ENCODE data around the gene EPHA7. TPM values are rescaled to one million over a fixed set of nuclear protein-coding genes. Genes with fewer than 3 reads are reported as not detected.

EPHA7 gene
- total and polyA plus RNA-seq, 2 donors (not counting 1 experiment from before 2014, with no cell fraction given): under 0.01 to 0.03 TPM

- Histone ChIP-seq H3K79me2 (ENCODE audit: control insufficient read depth, insufficient read depth, low read length) (no peaks in the 10 kb centered on the region), H3K36me3 (ENCODE audit: control insufficient read depth, insufficient read depth, low read length) (no peaks in the 10 kb centered on the region), H3K4me1 (ENCODE audit: control insufficient read depth, extremely low read depth, insufficient read depth, low read length) (no peaks in the 10 kb centered on the region), H3K4me2 (ENCODE audit: extremely low read depth, insufficient read depth, low read length) (no peak overlapping the region), H3K9ac (ENCODE audit: insufficient read depth, low read length) (no peak overlapping the region), H3K9me3 (ENCODE audit: control insufficient read depth, insufficient read depth, low read depth, low read length) (no peaks in the 10 kb centered on the region), H2AFZ (ENCODE audit: low read length) (no peak overlapping the region), H4K20me1 (ENCODE audit: control insufficient read depth, extremely low read depth, insufficient read depth, low read length) (no peaks in the 10 kb centered on the region), H3K27ac (ENCODE audit: insufficient read depth, low read length) (no peak overlapping the region), H3K4me3 (replicated peaks in 1 of 4; ENCODE audit: control extremely low read depth in 1 of 4, insufficient read depth in 1 of 4, low read depth in 3 of 4, low read length in 4 of 4) (no peak overlapping the region), H3K27me3 (ENCODE audit: control insufficient read depth, insufficient read depth, low read length) (no peaks in the 10 kb centered on the region)
- TF ChIP-seq, protein P1, sequence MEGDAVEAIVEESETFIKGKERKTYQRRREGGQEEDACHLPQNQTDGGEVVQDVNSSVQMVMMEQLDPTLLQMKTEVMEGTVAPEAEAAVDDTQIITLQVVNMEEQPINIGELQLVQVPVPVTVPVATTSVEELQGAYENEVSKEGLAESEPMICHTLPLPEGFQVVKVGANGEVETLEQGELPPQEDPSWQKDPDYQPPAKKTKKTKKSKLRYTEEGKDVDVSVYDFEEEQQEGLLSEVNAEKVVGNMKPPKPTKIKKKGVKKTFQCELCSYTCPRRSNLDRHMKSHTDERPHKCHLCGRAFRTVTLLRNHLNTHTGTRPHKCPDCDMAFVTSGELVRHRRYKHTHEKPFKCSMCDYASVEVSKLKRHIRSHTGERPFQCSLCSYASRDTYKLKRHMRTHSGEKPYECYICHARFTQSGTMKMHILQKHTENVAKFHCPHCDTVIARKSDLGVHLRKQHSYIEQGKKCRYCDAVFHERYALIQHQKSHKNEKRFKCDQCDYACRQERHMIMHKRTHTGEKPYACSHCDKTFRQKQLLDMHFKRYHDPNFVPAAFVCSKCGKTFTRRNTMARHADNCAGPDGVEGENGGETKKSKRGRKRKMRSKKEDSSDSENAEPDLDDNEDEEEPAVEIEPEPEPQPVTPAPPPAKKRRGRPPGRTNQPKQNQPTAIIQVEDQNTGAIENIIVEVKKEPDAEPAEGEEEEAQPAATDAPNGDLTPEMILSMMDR (conservative IDR thresholded peaks at IDR 0.05 in 1 of 2, IDR thresholded peaks at IDR 0.05 in 1 of 2; ENCODE audit: low read depth in 1 of 2, low read length in 2 of 2): no peak
- no peak for TF ChIP-seq EZH2 (IDR thresholded peaks at IDR 0.05; ENCODE audit: low read length, missing control alignments)
- no peak for DNase-seq (ENCODE audit: low read depth in 2 of 2)
These were observed 68.1 kb downstream of the EPHA7 start for GRCh38 chr6:93351222-93351621.

- Histone ChIP-seq H3K9ac (ENCODE audit: insufficient read depth, low read length) (no peak overlapping the region), H3K27ac (ENCODE audit: insufficient read depth, low read length) (no peak overlapping the region), H3K27me3 (ENCODE audit: control insufficient read depth, insufficient read depth, low read length) (no peaks in the 10 kb centered on the region), H3K79me2 (ENCODE audit: control insufficient read depth, insufficient read depth, low read length) (no peaks in the 10 kb centered on the region), H3K4me3 (replicated peaks in 1 of 4; ENCODE audit: control extremely low read depth in 1 of 4, insufficient read depth in 1 of 4, low read depth in 3 of 4, low read length in 4 of 4) (no peak overlapping the region), H3K4me2 (ENCODE audit: extremely low read depth, insufficient read depth, low read length) (no peak overlapping the region), H2AFZ (ENCODE audit: low read length) (no peak overlapping the region), H4K20me1 (ENCODE audit: control insufficient read depth, extremely low read depth, insufficient read depth, low read length) (no peaks in the 10 kb centered on the region), H3K4me1 (ENCODE audit: control insufficient read depth, extremely low read depth, insufficient read depth, low read length) (no peaks in the 10 kb centered on the region), H3K36me3 (ENCODE audit: control insufficient read depth, insufficient read depth, low read length) (no peaks in the 10 kb centered on the region), H3K9me3 (ENCODE audit: control insufficient read depth, insufficient read depth, low read depth, low read length) (no peaks in the 10 kb centered on the region)
- TF ChIP-seq EZH2 (IDR thresholded peaks at IDR 0.05; ENCODE audit: low read length, missing control alignments): no peak
- TF ChIP-seq, protein P1 (conservative IDR thresholded peaks at IDR 0.05 in 1 of 2, IDR thresholded peaks at IDR 0.05 in 1 of 2; ENCODE audit: low read depth in 1 of 2, low read length in 2 of 2): no peak
- no peak for DNase-seq (ENCODE audit: low read depth in 2 of 2)
These were observed 68.6 kb downstream of the EPHA7 start for GRCh38 chr6:93350774-93351173.

DNA sequence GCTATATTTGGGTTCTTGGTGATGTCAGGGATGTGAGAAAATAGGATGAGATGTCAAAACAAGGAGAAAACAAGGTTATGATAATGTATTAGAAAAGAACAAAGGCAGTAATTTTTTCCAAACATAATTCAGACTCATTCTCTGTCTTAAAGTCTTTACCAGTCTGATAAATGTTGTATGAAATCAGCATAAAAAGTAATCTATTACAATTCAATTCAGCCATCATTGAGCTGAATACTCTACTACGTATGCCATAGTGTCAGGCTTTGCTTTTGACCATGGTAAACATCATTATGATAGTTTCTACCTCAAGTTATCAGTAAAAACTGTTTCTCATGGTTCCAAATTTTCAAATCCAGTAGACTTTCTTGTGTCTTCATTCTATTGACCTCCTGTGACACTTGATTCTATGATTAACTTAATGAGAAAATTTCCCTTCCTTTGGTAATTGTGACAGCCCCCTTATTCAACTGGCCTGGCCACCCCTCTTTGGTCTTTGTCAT is 75.0 kb downstream of the EPHA7 start:
- no peak overlapping the region for H3K27ac ChIP-seq (ENCODE audit: insufficient read depth, low read length)
- H3K4me2 ChIP-seq (ENCODE audit: extremely low read depth, insufficient read depth, low read length): no peak overlapping the region
- no peak overlapping the region for H2AFZ ChIP-seq (ENCODE audit: low read length)
- H4K20me1 ChIP-seq (ENCODE audit: control insufficient read depth, extremely low read depth, insufficient read depth, low read length): no peaks in the 10 kb centered on the region
- no peak for DNase-seq (ENCODE audit: low read depth in 2 of 2)
- H3K4me1 ChIP-seq (ENCODE audit: control insufficient read depth, extremely low read depth, insufficient read depth, low read length): no peaks in the 10 kb centered on the region
- H3K36me3 ChIP-seq (ENCODE audit: control insufficient read depth, insufficient read depth, low read length): no peaks in the 10 kb centered on the region
- no peak for TF ChIP-seq EZH2 (IDR thresholded peaks at IDR 0.05; ENCODE audit: low read length, missing control alignments)
- H3K9ac ChIP-seq (ENCODE audit: insufficient read depth, low read length): no peak overlapping the region
- H3K27me3 ChIP-seq (ENCODE audit: control insufficient read depth, insufficient read depth, low read length): no peaks in the 10 kb centered on the region
- H3K9me3 ChIP-seq (ENCODE audit: control insufficient read depth, insufficient read depth, low read depth, low read length): no peaks in the 10 kb centered on the region
- H3K79me2 ChIP-seq (ENCODE audit: control insufficient read depth, insufficient read depth, low read length): no peaks in the 10 kb centered on the region
- H3K4me3 ChIP-seq (replicated peaks in 1 of 4; ENCODE audit: control extremely low read depth in 1 of 4, insufficient read depth in 1 of 4, low read depth in 3 of 4, low read length in 4 of 4): no peak overlapping the region
